ENCODE data around the gene GCC2. TPM values are rescaled to one million over a fixed set of nuclear protein-coding genes. Genes with fewer than 3 reads are reported as not detected.

The GCC2 gene
- total RNA-seq, 1 donor from 2014 or later: 53.9 TPM

DNA sequence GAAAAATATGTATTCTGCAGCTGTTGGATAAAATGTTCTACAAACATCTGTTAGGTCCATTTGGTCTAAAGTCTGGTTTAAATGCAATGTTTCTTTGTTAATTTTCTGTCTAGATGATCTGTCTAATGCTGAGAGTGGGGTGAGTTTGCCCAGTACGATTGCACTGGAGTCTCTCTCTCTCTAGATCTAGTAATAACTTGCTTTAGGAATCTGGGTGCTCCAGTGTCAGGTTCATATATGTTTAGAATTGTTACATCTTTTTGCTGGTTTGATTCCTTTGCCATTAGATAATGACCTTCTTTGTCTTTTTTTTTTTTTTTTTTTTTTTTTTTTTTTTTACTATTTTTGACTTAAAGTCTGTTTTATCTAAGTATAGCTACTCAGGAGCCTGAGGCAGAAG is 10.4 kb downstream of the GCC2 start:
- peaks cover 16% of the 10 kb centered on the region for H3K36me3 ChIP-seq (ENCODE audit: insufficient read depth, low read length)
- DNase-seq (ENCODE audit: low read depth) (no peak), FAIRE-seq (no peak)
- no peaks in the 10 kb centered on the region for H3K9me3 ChIP-seq (ENCODE audit: insufficient read depth, low read depth, low read length)
- H3K4me1 Mint-ChIP-seq (ENCODE audit: low read depth, unreplicated experiment): peaks cover 13% of the 10 kb centered on the region
- no peaks in the 10 kb centered on the region for H3K27me3 ChIP-seq (ENCODE audit: insufficient read depth, low read length)
- no peaks in the 10 kb centered on the region for H3K4me1 ChIP-seq (ENCODE audit: insufficient read depth, low read length)
- peaks cover 8% of the 10 kb centered on the region for H3K9me3 Mint-ChIP-seq (ENCODE audit: unreplicated experiment)
- no peaks in the 10 kb centered on the region for H3K27me3 Mint-ChIP-seq (ENCODE audit: low read depth, unreplicated experiment)
- peaks cover 10% of the 10 kb centered on the region for H4K20me1 ChIP-seq (ENCODE audit: insufficient read depth, low read length)
- H3K4me3 Mint-ChIP-seq (ENCODE audit: unreplicated experiment): no peak overlapping the region
- H3K9ac ChIP-seq (ENCODE audit: low read length): no peak overlapping the region
- peaks cover 48% of the 10 kb centered on the region for H3K36me3 Mint-ChIP-seq (ENCODE audit: low read depth, unreplicated experiment)
- peaks cover 9% of the 10 kb centered on the region for H3K79me2 ChIP-seq (ENCODE audit: insufficient read depth, low read length)
- H3K27ac ChIP-seq (ENCODE audit: low read depth, low read length): no peak overlapping the region
- no peak overlapping the region for H3K4me2 ChIP-seq (ENCODE audit: low read length)
- no peak for TF ChIP-seq EZH2 (IDR thresholded peaks at IDR 0.05; ENCODE audit: insufficient read depth, low read length)
- TF ChIP-seq, protein P1, sequence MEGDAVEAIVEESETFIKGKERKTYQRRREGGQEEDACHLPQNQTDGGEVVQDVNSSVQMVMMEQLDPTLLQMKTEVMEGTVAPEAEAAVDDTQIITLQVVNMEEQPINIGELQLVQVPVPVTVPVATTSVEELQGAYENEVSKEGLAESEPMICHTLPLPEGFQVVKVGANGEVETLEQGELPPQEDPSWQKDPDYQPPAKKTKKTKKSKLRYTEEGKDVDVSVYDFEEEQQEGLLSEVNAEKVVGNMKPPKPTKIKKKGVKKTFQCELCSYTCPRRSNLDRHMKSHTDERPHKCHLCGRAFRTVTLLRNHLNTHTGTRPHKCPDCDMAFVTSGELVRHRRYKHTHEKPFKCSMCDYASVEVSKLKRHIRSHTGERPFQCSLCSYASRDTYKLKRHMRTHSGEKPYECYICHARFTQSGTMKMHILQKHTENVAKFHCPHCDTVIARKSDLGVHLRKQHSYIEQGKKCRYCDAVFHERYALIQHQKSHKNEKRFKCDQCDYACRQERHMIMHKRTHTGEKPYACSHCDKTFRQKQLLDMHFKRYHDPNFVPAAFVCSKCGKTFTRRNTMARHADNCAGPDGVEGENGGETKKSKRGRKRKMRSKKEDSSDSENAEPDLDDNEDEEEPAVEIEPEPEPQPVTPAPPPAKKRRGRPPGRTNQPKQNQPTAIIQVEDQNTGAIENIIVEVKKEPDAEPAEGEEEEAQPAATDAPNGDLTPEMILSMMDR (IDR thresholded peaks at IDR 0.05; ENCODE audit: insufficient read depth, low read depth, low read length): no peak
- no peak overlapping the region for H2AFZ ChIP-seq (ENCODE audit: low read depth, low read length)
- no peak overlapping the region for H3K4me3 ChIP-seq (ENCODE audit: insufficient read depth, low read depth, low read length)
- no peak overlapping the region for H3K27ac Mint-ChIP-seq (ENCODE audit: unreplicated experiment)

DNA sequence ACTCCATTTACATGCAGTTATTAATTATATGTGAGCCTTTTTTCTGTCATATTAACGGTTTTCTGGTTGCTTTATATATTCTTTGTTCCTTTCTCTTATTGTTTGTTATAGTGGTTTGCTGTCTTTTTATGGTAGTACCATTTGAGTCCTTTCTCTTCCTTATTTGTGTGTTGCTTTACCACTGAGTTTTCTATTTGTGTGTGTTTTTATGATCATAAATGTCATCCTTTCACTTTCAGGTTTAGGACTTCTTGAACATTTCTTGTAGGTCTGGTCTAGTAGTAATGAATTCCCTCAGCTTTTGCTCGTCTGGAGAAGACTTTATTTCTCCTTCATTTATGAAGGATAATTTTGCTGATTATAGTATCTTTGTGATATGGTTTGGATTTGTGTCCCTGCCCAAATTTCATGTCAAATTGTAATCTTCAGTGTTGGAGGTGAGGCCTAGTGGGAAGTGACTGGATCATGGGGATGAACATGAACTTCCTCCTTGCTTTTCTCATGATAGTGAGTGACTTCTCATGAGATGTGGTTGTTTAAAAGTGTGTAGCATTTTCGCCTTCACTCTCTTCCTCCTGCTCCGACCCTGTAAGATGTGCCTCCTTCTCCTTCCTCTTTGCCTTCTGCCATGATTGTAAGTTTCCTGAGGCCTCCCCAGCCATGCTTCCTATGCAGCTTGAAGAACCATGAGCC is 11.5 kb downstream of the GCC2 start:
- Histone ChIP-seq H3K4me1 (ENCODE audit: insufficient read depth, low read length) (no peaks in the 10 kb centered on the region), H3K79me2 (ENCODE audit: insufficient read depth, low read length) (peaks cover 9% of the 10 kb centered on the region), H2AFZ (ENCODE audit: low read depth, low read length) (no peak overlapping the region), H3K9me3 (ENCODE audit: insufficient read depth, low read depth, low read length) (no peaks in the 10 kb centered on the region), H3K27me3 (ENCODE audit: insufficient read depth, low read length) (no peaks in the 10 kb centered on the region), H4K20me1 (ENCODE audit: insufficient read depth, low read length) (peaks cover 10% of the 10 kb centered on the region), H3K4me2 (ENCODE audit: low read length) (no peak overlapping the region), H3K36me3 (ENCODE audit: insufficient read depth, low read length) (peaks cover 18% of the 10 kb centered on the region), H3K4me3 (ENCODE audit: insufficient read depth, low read depth, low read length) (no peak overlapping the region), H3K9ac (ENCODE audit: low read length) (no peak overlapping the region), H3K27ac (ENCODE audit: low read depth, low read length) (no peak overlapping the region)
- Mint-ChIP-seq H3K4me3 (ENCODE audit: unreplicated experiment) (no peak overlapping the region), H3K36me3 (ENCODE audit: low read depth, unreplicated experiment) (peaks cover 52% of the 10 kb centered on the region), H3K27me3 (ENCODE audit: low read depth, unreplicated experiment) (no peaks in the 10 kb centered on the region), H3K9me3 (ENCODE audit: unreplicated experiment) (peaks cover 7% of the 10 kb centered on the region), H3K27ac (ENCODE audit: unreplicated experiment) (no peak overlapping the region), H3K4me1 (ENCODE audit: low read depth, unreplicated experiment) (peaks cover 11% of the 10 kb centered on the region)
- DNase-seq (ENCODE audit: low read depth): no peak
- TF ChIP-seq, protein P1 (IDR thresholded peaks at IDR 0.05; ENCODE audit: insufficient read depth, low read depth, low read length): no peak
- no peak for TF ChIP-seq EZH2 (IDR thresholded peaks at IDR 0.05; ENCODE audit: insufficient read depth, low read length)
- no peak for FAIRE-seq

DNA sequence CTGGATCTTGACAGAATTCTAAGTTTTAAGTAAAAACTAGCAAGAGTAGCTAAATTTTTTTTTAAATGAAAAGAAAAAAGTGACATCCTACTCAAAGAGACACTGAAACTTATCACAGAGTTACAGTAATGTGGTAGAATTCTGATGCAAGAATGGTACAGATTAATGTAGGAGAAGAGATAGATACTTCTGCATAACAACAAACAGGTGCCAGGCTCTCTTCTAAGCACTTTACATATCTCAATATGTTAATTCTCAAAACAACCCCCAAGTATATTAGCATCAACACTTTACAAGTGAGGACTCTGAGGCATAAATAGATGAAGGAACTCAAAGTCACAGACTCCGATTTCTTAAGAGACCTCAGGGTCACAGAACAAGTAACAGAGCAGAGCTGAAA is 28.1 kb downstream of the GCC2 start:
- no peaks in the 10 kb centered on the region for H3K4me1 ChIP-seq (ENCODE audit: insufficient read depth, low read length)
- no peaks in the 10 kb centered on the region for H3K79me2 ChIP-seq (ENCODE audit: insufficient read depth, low read length)
- H3K4me3 Mint-ChIP-seq (ENCODE audit: unreplicated experiment): no peak overlapping the region
- H3K4me2 ChIP-seq (ENCODE audit: low read length): no peak overlapping the region
- no peak overlapping the region for H3K27ac Mint-ChIP-seq (ENCODE audit: unreplicated experiment)
- no peaks in the 10 kb centered on the region for H3K9me3 Mint-ChIP-seq (ENCODE audit: unreplicated experiment)
- TF ChIP-seq, protein P1 (IDR thresholded peaks at IDR 0.05; ENCODE audit: insufficient read depth, low read depth, low read length): no peak
- no peak for TF ChIP-seq EZH2 (IDR thresholded peaks at IDR 0.05; ENCODE audit: insufficient read depth, low read length)
- no peak overlapping the region for H3K27ac ChIP-seq (ENCODE audit: low read depth, low read length)
- H3K36me3 Mint-ChIP-seq (ENCODE audit: low read depth, unreplicated experiment): peaks cover 7% of the 10 kb centered on the region
- H3K27me3 Mint-ChIP-seq (ENCODE audit: low read depth, unreplicated experiment): no peaks in the 10 kb centered on the region
- H3K9me3 ChIP-seq (ENCODE audit: insufficient read depth, low read depth, low read length): no peaks in the 10 kb centered on the region
- H3K27me3 ChIP-seq (ENCODE audit: insufficient read depth, low read length): no peaks in the 10 kb centered on the region
- no peaks in the 10 kb centered on the region for H3K4me1 Mint-ChIP-seq (ENCODE audit: low read depth, unreplicated experiment)
- H4K20me1 ChIP-seq (ENCODE audit: insufficient read depth, low read length): no peaks in the 10 kb centered on the region
- no peak for DNase-seq (ENCODE audit: low read depth)
- no peak for FAIRE-seq
- H3K9ac ChIP-seq (ENCODE audit: low read length): no peak overlapping the region
- peaks cover 19% of the 10 kb centered on the region for H3K36me3 ChIP-seq (ENCODE audit: insufficient read depth, low read length)
- no peak overlapping the region for H2AFZ ChIP-seq (ENCODE audit: low read depth, low read length)
- no peak overlapping the region for H3K4me3 ChIP-seq (ENCODE audit: insufficient read depth, low read depth, low read length)
